ENCODE results near the gene CDKN2B-AS1. TPM values are rescaled to one million over a fixed set of nuclear protein-coding genes. Genes with fewer than 3 reads are reported as not detected.

Gene CDKN2B-AS1
- polyA plus RNA-seq, 2 of the 4 experiments (the other 2 are of a cell fraction): not detected

GRCh38 chr9:21974343-21974721 is 20.3 kb upstream of the CDKN2B-AS1 start:
- FAIRE-seq: no peak
- WGBS (ENCODE audit: missing lambda C conversion rate): no CpG with 5 or more reads among the region's 21 CpGs
- no peak for DNase-seq (ENCODE audit: low read depth in 1 of 2, low spot score in 1 of 2)
- ChIA-PET CTCF (no interaction called here), POLR2A (no interaction called here)
- TF ChIP-seq MAZ (IDR thresholded peaks at IDR 0.05; ENCODE audit: borderline replicate concordance, low read depth, low read length): no peak
- Histone ChIP-seq H3K27ac (no peak overlapping the region), H3K4me1 (no peaks in the 10 kb centered on the region), H3K9me3 (no peaks in the 10 kb centered on the region), H3K4me2 (no peak overlapping the region), H3K4me3 (no peak overlapping the region)
- no peak for ATAC-seq

- H3K27ac ChIP-seq: no peak overlapping the region
- no peak overlapping the region for H3K4me2 ChIP-seq
- ATAC-seq: no peak
- no peaks in the 10 kb centered on the region for H3K9me3 ChIP-seq
- WGBS (ENCODE audit: missing lambda C conversion rate): no CpG with 5 or more reads among the region's 51 CpGs
- DNase-seq (ENCODE audit: low read depth in 1 of 2, low spot score in 1 of 2): no peak
- CTCF ChIA-PET: no interaction called here
- no peak for TF ChIP-seq BHLHE40 (IDR thresholded peaks at IDR 0.05; ENCODE audit: low read depth, low read length)
- no peak for TF ChIP-seq KDM5A (IDR thresholded peaks at IDR 0.05)
- TF ChIP-seq EHF (CRISPR knock-in tag; IDR thresholded peaks at IDR 0.05): no peak
- TF ChIP-seq JUN (IDR thresholded peaks at IDR 0.05): no peak
- TF ChIP-seq ESRRA (IDR thresholded peaks at IDR 0.05; ENCODE audit: borderline replicate concordance, low read length): no peak
- TF ChIP-seq HOXA7 (CRISPR knock-in tag; IDR thresholded peaks at IDR 0.05): no peak
- TF ChIP-seq NPAS2 (CRISPR knock-in tag; IDR thresholded peaks at IDR 0.05; ENCODE audit: borderline replicate concordance): no peak
- no peak for TF ChIP-seq RARB (CRISPR knock-in tag; IDR thresholded peaks at IDR 0.05)
- no peak for TF ChIP-seq NR3C1 (IDR thresholded peaks at IDR 0.05)
- no peak for TF ChIP-seq RFX5 (IDR thresholded peaks at IDR 0.05)
- no peak for TF ChIP-seq FOSB (CRISPR knock-in tag; IDR thresholded peaks at IDR 0.05)
- TF ChIP-seq CEBPB (IDR thresholded peaks at IDR 0.05): no peak
- TF ChIP-seq MYC (IDR thresholded peaks at IDR 0.05; ENCODE audit: borderline replicate concordance, low read length): no peak
- no peak for TF ChIP-seq TFCP2L1 (CRISPR knock-in tag; IDR thresholded peaks at IDR 0.05)
- TF ChIP-seq POLR2AphosphoS2 (conservative IDR thresholded peaks at IDR 0.05; ENCODE audit: low read length): no peak
- no peak for TF ChIP-seq HEYL (CRISPR knock-in tag; IDR thresholded peaks at IDR 0.05)
- no peak for TF ChIP-seq HOXB5 (CRISPR knock-in tag; IDR thresholded peaks at IDR 0.05)
- TF ChIP-seq PBX3 (IDR thresholded peaks at IDR 0.05): no peak
- no peak for TF ChIP-seq CHD4 (IDR thresholded peaks at IDR 0.05; ENCODE audit: borderline replicate concordance)
- H3K4me3 ChIP-seq: no peak overlapping the region
- POLR2A ChIA-PET: no interaction called here
- no peak for FAIRE-seq
- H3K4me1 ChIP-seq: no peaks in the 10 kb centered on the region
Measured at GRCh38 chr9:21974722-21975409, 19.7 kb upstream of the CDKN2B-AS1 start.

- H3K9me3 ChIP-seq: no peaks in the 10 kb centered on the region
- H3K27ac ChIP-seq: no peak overlapping the region
- no peak overlapping the region for H3K4me3 ChIP-seq
- no peaks in the 10 kb centered on the region for H3K4me1 ChIP-seq
- DNase-seq (ENCODE audit: low read depth in 1 of 2, low spot score in 1 of 2) (no peak), ATAC-seq (no peak), FAIRE-seq (no peak)
- no CpG with 5 or more reads among the region's 19 CpGs for WGBS (ENCODE audit: missing lambda C conversion rate)
- ChIA-PET POLR2A (no interaction called here), CTCF (no interaction called here)
- H3K4me2 ChIP-seq: no peak overlapping the region
- TF ChIP-seq BCL3 (IDR thresholded peaks at IDR 0.05): no peak
- TF ChIP-seq CHD2 (IDR thresholded peaks at IDR 0.05; ENCODE audit: low read length, partially characterized antibody): no peak
- no peak for TF ChIP-seq HOXB5 (CRISPR knock-in tag; IDR thresholded peaks at IDR 0.05)
- TF ChIP-seq FOSB (CRISPR knock-in tag; IDR thresholded peaks at IDR 0.05): no peak
- no peak for TF ChIP-seq JUN (IDR thresholded peaks at IDR 0.05)
- TF ChIP-seq REST (IDR thresholded peaks at IDR 0.05): no peak
- TF ChIP-seq HDAC2 (IDR thresholded peaks at IDR 0.05): no peak
- TF ChIP-seq HOXA7 (CRISPR knock-in tag; IDR thresholded peaks at IDR 0.05): no peak
- TF ChIP-seq MAZ (IDR thresholded peaks at IDR 0.05; ENCODE audit: borderline replicate concordance, low read depth, low read length): no peak
- TF ChIP-seq EHMT2 (IDR thresholded peaks at IDR 0.05; ENCODE audit: low read depth): no peak
- TF ChIP-seq HMGXB4 (CRISPR knock-in tag; IDR thresholded peaks at IDR 0.05; ENCODE audit: borderline replicate concordance): no peak
- TF ChIP-seq TP53 (CRISPR knock-in tag; IDR thresholded peaks at IDR 0.05): no peak
Measured at GRCh38 chr9:21976334-21976875, 18.2 kb upstream of the CDKN2B-AS1 start.
